Right ventricle myocardium inferior (tissue), 1 donor: Measurements from ENCODE around the gene CDX1. TPM values are rescaled to one million over a fixed set of nuclear protein-coding genes. Genes with fewer than 3 reads are reported as not detected.

Experiments used
- ATAC-seq: fragments of 200-7000 bp; cut with Tn5 transposase; one replicate; pipeline ENCODE4 v1.9.1; 2020; ENCODE audit warnings: mild to moderate bottlenecking, moderate library complexity
- DNase-seq: peaks from one replicate; pipeline ENCODE4 v3.0.0; 2021; ENCODE audit errors: missing footprints
- intact Hi-C: fragments of 100-400 bp; cut with DNase I; formaldehyde crosslinking; loops from one replicate; pipeline ENCODE4 v1.11.0; 2022
- total RNA-seq: library from RNA; stranded (reverse); fragmentation: NEBNext Ultra II Directional; extraction: Animal tissue kit (Norgen Biotek cat#: 25700); gene quantifications from one replicate; pipeline ENCODE4 v1.2.1, GENCODE V29; 2021
- donor health status: DM: no; HTN: yes; CAD: no; lungs with severe emphysema.

CDX1 gene
- total RNA-seq, 1 donor from 2014 or later, result not detected

DNA sequence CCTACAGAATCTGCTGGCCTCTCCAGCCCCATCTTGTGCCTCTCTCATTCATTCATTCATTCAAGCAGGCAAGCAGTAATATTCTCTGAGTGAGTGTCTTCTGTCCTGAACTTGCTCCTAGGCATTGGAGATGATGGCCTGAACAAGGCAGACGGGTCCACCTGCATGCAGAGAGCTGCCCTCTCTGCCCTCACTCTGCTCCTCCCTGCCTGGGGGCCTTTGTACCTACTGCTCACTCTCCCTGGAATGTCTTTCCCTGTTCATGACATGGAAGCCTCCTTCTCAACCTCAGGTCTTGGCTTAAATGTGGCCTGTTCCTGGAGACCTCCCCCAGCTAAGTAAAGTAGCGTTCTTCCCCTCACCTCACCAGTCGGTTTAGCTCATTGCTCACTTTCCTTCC is 6.6 kb downstream of the CDX1 start:
- intact Hi-C loops, result no loop called here
- ATAC-seq (no peak), DNase-seq (no peak)

DNA sequence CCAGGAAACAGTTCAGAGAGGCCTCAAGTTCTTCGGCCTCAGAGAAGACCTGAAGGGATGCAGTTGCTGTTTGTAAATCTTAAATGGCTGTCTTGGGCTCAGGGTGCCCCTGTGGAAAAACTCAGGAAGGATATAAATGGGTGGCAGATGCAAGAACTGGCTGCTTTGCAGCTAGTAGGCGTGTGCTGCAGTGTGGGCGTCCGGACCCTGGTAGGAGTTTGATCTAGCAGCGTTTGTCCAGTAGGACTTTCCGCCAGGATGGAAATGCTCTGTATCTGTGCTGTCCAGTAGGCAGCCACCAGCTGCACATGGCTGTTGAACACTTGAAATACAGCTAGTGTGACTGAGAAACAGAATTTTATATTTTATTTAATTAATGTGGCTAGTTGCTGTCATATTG is 7.7 kb downstream of the CDX1 start:
- intact Hi-C loops, result no loop called here
- DNase-seq (no peak), ATAC-seq (no peak)

DNA sequence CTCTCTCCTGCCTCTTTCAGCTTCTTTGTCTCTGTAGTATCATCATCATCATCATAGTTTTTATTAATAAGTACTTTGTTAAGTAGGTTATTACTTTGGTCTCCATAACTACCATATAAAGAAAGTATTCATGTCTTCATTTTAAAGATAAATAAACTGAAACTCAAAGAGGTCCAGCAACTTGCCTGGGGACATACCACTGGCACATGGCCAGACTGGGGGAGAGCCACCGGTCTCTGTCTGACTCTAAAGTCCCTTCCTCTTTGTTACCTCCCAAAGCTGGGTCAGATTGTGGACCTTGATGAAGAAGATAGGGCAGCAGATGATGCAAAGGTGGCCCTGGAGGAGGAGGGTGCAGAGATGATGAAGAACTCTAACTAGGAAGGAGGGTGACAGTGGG is 8.5 kb downstream of the CDX1 start:
- intact Hi-C loops, result no loop called here
- DNase-seq (no peak), ATAC-seq (no peak)

DNA sequence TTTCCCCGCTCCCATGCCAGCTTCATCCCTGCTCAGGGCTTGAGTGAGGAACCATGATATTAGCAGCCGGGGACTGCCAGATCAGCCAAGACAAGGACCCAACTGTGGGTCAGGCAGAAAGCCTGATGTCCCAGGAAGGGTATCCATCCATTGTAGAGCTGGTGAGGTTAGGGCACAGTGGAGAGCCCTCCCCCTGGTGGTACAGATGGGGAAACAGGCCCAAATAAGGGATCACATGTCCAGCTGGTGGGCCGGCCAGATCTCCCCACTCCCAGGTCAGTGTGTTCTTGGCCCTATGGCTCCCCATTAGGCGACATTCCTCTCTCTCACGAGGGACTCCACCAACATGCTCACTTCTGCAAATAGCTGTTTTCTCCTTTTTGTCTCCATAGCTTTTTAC is 9.0 kb downstream of the CDX1 start:
- intact Hi-C loops, result no loop called here
- no peak for ATAC-seq
- no peak for DNase-seq

DNA sequence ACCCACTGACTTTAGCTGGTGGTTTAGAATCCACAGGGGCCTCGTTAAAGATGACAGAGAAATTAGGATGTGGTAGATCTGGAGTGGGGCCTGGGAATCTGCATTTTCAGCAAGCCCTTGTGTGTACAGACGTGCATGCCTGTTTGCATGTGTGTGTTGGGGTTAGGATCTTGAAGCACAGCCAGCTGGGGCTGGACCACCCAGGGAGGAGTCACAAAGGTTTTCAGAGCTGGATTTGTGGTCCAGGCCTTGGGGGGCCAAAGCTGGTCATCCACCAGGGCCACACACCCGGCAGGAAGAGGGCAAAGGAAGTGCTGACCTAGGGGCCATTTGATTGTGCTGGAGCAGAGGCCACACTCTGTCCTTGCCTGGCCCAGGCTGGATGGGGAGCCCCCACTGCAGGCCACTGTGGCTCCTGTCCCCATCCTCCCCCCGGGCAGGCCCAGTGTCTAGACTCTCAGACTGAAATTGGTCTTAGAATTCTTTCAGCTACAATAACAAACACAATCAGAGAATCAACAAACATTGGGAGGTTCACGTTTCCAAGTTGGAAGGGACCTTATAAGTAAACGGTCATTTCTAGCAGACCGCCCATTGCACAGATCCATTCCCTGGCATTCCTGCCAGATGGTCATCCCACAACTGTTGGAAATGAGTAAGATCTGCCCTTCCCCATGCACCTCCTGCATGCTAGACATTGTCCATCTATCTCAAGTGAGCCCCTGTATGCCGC is 10.3 kb downstream of the CDX1 start:
- ATAC-seq, result no peak
- DNase-seq, result no peak
- intact Hi-C loops, result no loop called here

DNA sequence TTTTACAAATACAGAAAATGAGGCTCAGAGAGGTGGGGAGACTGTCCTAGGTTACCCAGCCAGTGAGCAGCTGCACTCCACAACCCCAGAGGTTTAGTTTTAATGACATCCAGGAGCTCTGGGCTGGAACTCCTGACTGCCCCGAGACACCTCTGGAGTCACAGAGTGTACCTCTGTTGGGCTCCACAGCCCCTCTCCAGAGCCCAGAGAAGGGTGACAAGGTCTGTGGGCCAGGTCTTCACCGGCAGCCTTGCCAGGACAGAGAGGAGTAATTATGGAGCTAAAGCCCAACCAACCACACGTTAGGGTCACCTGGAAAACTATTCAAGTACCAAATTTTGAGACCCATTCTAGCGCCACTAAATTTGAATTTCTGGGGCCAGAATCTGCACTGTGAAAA is 11.1 kb downstream of the CDX1 start:
- no peak for DNase-seq
- no peak for ATAC-seq
- intact Hi-C loops, result no loop called here

DNA sequence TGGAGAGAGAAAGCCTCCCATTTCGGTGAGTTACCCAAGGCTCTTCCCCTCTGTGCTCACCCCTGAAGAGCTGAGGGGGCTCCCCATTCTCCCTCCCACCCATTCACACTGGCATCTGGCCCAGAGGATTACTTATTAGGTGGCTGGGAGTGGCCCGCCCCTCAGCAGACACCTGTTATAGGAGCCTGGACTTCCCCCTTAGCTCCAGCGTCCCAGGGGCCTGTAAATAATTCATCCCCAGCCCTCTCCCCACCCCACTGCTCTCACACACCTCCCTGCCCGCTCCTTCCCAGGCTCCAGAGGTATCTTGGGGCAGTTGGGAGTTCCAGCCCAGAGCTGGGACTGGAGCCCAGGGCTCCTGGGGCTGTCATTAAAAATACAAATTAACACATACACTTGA is 11.7 kb downstream of the CDX1 start:
- intact Hi-C loops, result no loop called here
- ATAC-seq (no peak), DNase-seq (no peak)

DNA sequence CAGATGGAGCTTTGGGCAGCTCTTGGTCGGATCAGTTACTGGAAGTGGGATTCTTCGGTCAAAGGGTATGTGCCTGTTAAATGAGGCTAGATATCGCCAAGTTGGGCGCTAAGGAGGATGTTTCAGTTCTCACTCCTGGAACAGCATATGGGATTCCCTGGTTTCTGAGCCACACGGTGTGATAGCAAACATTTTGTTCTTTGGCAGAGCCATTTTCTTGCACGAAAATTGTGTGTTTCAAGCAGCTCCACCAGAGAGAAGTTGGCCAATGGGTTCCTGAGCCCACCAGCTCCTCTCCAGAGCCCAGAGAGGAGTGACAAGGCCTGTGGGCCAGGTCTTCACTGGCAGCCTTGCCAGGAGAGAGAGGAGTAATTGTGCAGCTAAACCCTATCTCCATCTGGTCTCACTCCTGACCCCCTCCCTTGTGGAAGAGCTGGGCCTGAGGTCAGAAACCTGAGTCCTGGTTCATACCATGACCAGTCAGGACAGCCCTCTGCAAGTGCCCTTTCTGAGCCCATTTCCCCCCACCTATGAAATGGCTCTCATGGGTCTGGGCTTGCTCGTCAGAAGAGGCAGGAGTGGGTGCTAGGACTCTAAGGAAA is 12.5 kb downstream of the CDX1 start:
- intact Hi-C loops, result no loop called here
- ATAC-seq (no peak), DNase-seq (no peak)

DNA sequence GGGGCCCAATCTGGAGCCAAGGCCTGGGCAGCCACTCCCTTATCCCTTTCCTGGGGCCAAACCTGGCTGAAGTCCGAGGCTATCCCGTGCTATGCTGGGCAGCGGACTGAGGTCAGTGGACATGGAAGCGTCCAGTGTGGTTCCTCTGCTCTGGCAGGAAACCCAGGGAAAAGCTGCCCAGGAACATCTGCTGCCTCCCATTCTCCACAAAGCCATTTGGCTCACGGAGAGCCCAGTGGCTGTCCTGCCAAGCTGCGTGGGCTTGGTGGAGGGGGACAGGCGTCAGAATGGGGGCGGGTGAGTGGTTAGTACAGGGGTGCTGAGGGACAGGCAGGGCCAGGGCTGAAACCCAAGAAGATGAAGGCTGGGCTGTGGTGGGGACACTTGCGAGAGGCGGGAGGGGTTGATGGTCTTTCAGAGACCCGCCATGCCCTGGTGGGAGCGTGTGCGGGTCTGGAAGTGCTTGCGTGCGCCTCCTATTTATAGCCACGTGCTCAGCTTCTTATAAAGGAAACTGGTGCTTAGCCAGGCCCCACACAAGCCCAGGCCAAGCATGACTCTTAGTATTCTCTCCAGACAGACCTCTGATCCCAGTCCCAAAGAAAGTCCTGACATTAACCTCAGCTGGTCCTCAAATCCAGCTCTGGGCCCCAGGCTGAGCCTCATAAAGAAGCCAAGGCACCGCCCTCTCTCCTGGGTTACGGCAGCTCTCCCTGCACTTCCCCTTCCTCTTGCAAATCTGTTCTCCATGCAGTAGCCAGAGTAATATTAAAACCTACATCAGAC is 13.9 kb downstream of the CDX1 start:
- intact Hi-C loops, result loop anchor here (2.0 kb wide), 1 partner anchor 20 kb away; no protein-coding TSS in a partner anchor
- DNase-seq (peak; percentile 88), ATAC-seq (peak; percentile 85)

DNA sequence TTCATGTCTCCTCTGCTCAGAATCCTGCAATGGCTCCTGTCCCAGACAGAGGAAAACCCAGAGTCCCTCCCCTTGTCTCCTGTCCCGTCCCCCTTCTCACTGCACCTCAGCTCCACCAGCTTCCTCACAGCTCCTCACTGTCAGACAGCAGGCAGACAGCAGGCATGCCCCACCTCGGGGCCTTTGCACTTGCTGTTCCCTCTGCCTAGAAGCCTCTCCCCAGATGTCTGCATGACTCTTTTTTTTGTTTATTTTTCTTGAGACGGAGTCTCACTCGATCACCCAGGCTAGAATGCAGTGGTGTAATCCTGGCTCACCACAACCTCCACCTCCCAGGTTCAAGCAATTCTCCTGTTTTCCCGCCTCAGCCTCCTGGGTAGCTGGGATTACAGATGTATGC is 14.4 kb downstream of the CDX1 start:
- DNase-seq (no peak), ATAC-seq (peak; percentile 4)
- intact Hi-C loops, result loop anchor here (2.0 kb wide), 1 partner anchor 20 kb away; no protein-coding TSS in a partner anchor

DNA sequence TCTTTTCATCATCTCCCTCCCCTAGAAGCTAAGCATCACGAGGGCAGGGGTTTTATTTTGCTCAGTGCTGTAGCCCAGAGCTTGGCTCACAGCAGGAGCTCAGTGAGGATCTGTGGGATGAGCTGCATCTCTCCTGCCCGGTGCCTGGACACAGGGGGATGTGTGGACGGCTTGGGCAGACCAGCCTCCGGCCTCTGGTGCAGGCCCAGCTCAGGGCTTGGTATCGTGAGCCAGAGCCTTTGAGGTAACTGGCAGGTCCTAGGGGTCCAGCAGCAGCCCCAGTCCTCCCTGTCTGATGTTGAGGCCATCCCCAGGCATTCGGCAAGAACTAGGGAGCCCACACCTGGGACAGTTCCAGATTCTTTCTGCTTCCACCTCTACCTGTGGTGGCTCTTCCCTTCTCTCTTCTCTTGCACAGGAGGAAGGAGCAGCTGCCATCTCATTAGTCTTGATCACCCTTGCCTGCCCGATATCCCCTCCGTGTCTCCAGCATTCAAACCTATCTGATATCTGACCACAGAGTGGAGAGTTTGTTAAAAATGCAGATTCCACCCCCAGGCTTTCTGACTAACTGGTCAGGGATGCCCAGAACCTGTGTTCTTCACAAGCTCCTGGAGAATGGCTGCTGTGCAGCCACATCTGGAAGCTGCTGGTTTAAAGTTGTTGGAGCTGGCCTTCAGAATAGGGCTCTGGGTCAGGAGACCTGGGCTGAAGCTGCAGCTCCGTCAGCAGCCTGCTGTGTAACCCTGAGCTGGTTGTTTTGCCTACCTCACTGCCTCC is 15.4 kb downstream of the CDX1 start:
- intact Hi-C loops, result loop anchor here (2.0 kb wide), 1 partner anchor 21 kb away; no protein-coding TSS in a partner anchor

DNA sequence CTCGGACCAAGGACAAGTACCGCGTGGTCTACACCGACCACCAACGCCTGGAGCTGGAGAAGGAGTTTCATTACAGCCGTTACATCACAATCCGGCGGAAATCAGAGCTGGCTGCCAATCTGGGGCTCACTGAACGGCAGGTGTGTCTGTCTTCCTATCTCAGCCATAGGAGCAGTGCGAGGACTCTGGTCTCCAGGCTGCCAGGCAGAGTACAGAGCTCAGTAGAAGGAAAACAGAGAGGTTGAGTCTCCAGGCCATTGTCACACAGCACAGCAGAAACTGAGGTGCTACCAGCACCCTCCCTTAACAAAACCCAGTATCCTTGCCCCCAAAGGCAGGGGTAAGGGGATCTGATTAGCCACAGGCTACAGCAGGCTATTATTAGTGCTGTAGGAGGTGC is 16.2 kb downstream of the CDX1 start:
- intact Hi-C loops, result no loop called here
- no peak for DNase-seq
- ATAC-seq, result no peak

More for the DNA sequence above, 15.4 kb downstream of the CDX1 start:
- DNase-seq (no peak), ATAC-seq (no peak)

DNA sequence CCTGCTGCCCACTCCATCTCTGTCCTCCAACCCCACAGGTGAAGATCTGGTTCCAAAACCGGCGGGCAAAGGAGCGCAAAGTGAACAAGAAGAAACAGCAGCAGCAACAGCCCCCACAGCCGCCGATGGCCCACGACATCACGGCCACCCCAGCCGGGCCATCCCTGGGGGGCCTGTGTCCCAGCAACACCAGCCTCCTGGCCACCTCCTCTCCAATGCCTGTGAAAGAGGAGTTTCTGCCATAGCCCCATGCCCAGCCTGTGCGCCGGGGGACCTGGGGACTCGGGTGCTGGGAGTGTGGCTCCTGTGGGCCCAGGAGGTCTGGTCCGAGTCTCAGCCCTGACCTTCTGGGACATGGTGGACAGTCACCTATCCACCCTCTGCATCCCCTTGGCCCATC is 16.9 kb downstream of the CDX1 start:
- no peak for ATAC-seq
- intact Hi-C loops, result no loop called here
- no peak for DNase-seq

DNA sequence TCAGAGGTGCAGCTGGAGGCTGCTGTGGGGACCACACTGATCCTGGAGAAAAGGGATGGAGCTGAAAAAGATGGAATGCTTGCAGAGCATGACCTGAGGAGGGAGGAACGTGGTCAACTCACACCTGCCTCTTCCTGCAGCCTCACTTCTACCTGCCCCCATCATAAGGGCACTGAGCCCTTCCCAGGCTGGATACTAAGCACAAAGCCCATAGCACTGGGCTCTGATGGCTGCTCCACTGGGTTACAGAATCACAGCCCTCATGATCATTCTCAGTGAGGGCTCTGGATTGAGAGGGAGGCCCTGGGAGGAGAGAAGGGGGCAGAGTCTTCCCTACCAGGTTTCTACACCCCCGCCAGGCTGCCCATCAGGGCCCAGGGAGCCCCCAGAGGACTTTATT is 17.4 kb downstream of the CDX1 start:
- intact Hi-C loops, result no loop called here
- DNase-seq, result no peak
- ATAC-seq, result no peak

DNA sequence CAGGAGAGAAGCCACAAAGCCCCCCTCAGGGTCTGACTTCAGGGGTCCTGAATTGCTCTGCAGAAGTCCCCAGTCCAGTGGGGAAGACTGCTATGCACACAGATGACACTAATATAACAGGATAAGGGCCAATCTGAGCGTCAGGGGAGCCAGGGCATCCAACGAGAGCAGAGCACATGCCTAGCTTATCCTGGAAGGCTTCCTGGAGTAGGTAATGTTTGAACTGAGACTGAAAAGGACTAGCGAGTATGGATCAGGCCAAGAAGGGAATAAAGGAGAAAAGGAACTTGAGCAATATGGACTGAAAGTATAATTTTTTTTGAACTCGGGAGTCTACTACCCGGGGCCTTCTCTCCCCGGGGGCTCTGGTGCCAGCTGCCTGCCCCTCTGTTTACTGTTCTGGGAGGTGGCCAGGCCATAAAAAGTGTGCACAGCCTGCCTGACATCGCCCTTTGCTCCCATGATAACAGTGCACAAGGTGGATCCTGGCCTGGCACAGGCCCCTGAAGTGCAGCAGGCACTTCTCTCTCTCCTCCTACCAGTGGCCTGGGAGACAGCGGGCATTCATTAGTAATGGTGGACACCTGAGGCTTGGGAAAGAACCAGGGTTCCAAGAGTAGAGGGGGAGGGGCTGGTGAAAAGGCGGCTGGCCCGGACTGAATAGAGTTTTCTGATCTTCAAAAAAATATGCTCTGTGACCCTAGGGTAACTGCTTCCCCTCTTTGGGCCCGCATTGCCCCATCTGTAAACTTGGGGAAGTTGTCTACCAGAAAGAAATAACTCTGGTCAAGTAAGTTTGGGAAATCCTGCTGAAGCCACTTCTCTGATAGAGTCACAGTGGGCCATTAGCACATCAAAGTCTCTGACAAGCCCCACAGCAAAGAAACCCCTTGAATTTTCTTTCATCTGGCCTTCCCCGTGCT is 18.7 kb downstream of the CDX1 start:
- DNase-seq (no peak), ATAC-seq (no peak)
- intact Hi-C loops, result no loop called here

DNA sequence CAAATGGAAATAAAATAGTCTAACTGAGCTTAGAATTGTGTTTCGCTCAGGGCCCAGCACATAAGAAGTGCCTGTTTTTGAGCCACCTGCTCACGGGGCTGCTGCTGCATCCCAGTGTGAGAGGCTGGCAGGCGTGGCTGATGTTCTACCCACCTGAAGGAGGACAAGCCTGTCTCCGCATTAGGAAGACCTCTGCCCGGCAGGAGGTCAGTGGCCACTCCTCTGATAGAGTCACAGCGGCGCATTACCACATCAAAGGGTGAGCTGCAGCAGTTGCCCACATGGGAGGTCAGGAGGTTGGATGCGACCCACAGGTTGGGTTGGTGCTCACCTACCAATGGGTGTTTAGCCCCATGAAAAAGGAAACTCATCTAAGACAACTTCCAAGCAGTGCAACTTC is 19.6 kb downstream of the CDX1 start:
- no peak for DNase-seq

DNA sequence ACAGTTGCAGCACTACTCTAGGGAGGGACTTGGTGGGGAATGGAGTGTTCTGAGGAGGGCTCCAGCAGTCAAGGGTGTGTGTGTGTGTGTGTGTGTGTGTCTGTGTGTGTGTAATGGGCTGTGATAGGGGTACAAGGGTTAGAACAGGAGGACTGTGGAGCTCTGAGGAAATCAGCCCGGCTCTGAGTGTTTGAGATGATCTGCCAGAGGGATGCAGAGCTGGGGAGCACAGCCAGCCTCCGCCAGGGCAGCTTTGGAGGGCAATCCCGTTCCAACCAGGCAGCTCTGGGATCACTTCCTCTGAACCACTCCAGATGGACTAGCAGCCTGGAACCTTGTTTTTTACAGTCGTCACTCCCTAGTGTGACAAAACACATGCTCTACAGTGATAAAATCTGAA is 20.3 kb downstream of the CDX1 start:
- DNase-seq (no peak), ATAC-seq (peak; percentile 36)
- intact Hi-C loops, result no loop called here

More for the DNA sequence above, 19.6 kb downstream of the CDX1 start:
- no peak for ATAC-seq
- intact Hi-C loops, result no loop called here

DNA sequence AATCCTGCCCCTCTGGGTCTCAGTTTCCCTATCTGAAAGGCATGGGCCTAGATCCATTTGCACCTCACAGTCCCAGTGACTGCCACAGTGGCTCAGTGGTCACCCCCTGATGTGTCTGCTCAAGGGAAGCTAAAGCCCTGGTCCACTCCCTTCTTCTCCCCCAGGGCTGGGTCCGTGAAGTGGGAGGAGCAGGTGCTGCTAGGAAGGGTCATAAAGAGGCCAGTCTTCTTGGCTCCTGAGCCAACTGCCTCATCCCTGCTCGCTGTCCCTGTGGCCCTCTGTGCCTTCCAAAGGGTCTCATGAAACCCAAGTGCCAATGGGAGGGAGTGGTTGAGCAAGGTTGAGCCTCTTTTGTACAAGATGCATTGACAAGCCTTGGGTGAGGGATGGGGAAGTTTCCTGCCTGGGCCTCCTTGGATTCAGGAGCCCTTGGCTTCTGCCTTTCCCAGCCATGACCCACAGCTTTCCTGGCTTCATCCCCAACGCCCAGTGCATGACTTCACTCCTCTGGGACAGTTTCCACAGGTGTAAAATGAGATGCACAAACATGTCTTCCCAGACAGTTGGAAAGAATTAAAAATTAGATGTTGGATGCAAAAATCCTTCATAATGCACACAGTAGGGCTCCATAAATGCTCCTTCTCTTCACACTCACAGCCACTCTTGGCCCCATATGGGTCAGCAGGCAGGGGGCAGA is 21.7 kb downstream of the CDX1 start:
- ATAC-seq (no peak), DNase-seq (no peak)
- intact Hi-C loops, result no loop called here
